ENCODE results near the gene EPHA7.

DNA sequence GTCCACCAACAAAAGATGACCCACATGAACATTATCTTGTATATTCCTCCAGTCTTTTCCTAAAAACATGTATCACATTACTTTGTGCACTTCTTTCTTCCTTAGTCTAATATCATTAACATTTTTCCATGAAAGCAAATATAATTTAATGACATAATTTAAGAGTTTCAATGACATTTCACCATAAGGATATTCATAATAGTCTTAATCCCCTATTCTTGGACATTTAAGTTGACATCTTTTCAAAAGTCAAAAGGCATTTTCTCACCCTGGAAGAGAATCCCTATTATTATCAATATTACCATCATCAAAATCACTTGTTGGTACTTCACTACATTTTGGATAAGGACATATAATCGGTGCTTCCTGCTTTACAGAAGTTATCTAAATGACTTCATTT is 31.3 kb downstream of the EPHA7 start:
- TF ChIP-seq, protein P1, sequence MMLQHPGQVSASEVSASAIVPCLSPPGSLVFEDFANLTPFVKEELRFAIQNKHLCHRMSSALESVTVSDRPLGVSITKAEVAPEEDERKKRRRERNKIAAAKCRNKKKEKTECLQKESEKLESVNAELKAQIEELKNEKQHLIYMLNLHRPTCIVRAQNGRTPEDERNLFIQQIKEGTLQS (IDR thresholded peaks at IDR 0.05) = no peak
- TF ChIP-seq, protein P2, sequence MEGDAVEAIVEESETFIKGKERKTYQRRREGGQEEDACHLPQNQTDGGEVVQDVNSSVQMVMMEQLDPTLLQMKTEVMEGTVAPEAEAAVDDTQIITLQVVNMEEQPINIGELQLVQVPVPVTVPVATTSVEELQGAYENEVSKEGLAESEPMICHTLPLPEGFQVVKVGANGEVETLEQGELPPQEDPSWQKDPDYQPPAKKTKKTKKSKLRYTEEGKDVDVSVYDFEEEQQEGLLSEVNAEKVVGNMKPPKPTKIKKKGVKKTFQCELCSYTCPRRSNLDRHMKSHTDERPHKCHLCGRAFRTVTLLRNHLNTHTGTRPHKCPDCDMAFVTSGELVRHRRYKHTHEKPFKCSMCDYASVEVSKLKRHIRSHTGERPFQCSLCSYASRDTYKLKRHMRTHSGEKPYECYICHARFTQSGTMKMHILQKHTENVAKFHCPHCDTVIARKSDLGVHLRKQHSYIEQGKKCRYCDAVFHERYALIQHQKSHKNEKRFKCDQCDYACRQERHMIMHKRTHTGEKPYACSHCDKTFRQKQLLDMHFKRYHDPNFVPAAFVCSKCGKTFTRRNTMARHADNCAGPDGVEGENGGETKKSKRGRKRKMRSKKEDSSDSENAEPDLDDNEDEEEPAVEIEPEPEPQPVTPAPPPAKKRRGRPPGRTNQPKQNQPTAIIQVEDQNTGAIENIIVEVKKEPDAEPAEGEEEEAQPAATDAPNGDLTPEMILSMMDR (IDR thresholded peaks at IDR 0.05; ENCODE audit: low read depth, low read length, missing input control) = no peak
- TF ChIP-seq JUND (IDR thresholded peaks at IDR 0.05) (no peak), FOXA1 (IDR thresholded peaks at IDR 0.05) (no peak), RAD21 (IDR thresholded peaks at IDR 0.05) (no peak), TAF1 (conservative IDR thresholded peaks at IDR 0.05) (no peak), EGR1 (IDR thresholded peaks at IDR 0.05; ENCODE audit: low read depth in 2 of 2) (no peak), NR2F2 (IDR thresholded peaks at IDR 0.05) (no peak), GABPA (IDR thresholded peaks at IDR 0.05 in 1 of 2, conservative IDR thresholded peaks at IDR 0.05 in 1 of 2) (no peak), HNF4A (conservative IDR thresholded peaks at IDR 0.05) (no peak)
- TF ChIP-seq, protein P3, sequence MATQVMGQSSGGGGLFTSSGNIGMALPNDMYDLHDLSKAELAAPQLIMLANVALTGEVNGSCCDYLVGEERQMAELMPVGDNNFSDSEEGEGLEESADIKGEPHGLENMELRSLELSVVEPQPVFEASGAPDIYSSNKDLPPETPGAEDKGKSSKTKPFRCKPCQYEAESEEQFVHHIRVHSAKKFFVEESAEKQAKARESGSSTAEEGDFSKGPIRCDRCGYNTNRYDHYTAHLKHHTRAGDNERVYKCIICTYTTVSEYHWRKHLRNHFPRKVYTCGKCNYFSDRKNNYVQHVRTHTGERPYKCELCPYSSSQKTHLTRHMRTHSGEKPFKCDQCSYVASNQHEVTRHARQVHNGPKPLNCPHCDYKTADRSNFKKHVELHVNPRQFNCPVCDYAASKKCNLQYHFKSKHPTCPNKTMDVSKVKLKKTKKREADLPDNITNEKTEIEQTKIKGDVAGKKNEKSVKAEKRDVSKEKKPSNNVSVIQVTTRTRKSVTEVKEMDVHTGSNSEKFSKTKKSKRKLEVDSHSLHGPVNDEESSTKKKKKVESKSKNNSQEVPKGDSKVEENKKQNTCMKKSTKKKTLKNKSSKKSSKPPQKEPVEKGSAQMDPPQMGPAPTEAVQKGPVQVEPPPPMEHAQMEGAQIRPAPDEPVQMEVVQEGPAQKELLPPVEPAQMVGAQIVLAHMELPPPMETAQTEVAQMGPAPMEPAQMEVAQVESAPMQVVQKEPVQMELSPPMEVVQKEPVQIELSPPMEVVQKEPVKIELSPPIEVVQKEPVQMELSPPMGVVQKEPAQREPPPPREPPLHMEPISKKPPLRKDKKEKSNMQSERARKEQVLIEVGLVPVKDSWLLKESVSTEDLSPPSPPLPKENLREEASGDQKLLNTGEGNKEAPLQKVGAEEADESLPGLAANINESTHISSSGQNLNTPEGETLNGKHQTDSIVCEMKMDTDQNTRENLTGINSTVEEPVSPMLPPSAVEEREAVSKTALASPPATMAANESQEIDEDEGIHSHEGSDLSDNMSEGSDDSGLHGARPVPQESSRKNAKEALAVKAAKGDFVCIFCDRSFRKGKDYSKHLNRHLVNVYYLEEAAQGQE (IDR thresholded peaks at IDR 0.05) = no peak
- TF ChIP-seq, protein P4, sequence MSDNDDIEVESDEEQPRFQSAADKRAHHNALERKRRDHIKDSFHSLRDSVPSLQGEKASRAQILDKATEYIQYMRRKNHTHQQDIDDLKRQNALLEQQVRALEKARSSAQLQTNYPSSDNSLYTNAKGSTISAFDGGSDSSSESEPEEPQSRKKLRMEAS (IDR thresholded peaks at IDR 0.05) = no peak
- TF ChIP-seq, protein P5, sequence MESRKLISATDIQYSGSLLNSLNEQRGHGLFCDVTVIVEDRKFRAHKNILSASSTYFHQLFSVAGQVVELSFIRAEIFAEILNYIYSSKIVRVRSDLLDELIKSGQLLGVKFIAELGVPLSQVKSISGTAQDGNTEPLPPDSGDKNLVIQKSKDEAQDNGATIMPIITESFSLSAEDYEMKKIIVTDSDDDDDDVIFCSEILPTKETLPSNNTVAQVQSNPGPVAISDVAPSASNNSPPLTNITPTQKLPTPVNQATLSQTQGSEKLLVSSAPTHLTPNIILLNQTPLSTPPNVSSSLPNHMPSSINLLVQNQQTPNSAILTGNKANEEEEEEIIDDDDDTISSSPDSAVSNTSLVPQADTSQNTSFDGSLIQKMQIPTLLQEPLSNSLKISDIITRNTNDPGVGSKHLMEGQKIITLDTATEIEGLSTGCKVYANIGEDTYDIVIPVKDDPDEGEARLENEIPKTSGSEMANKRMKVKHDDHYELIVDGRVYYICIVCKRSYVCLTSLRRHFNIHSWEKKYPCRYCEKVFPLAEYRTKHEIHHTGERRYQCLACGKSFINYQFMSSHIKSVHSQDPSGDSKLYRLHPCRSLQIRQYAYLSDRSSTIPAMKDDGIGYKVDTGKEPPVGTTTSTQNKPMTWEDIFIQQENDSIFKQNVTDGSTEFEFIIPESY (IDR thresholded peaks at IDR 0.05) = no peak

Data from liver (tissue), 3 donors.